Activated T-helper 1 cell treated with anti-CD3 and anti-CD28 coated beads, Interleukin-2, amount 50 U/mL, for 16 hours (primary cell): ENCODE measurements around the gene HSPG2.

Experiments
- DNase-seq, 2 donors: peaks; one replicate each; pipeline ENCODE4 v3.0.0-alpha.2; 2020; ENCODE audit warnings: low read depth in 1 of 2, low spot score in 1 of 2

Gene HSPG2

DNA sequence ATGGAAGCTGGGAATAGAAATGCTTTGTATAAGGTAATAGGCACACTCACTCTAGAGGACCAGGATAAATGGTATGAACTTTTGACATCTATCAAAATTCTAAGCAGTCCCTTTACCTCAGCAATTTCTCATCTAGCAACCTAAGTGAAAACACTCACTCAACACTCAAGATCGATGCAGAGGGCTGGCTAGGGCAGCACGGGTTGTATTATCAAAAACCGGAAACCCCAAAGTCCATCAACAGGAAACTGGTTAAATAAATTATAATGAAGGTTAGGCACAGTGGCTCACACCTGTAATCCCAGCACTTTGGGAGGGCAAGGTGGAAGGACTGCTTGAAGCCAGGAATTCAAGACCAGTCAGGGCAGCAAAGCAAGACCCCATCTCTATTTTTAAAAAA, 163.5 kb downstream of the HSPG2 start:
- no peak for DNase-seq
